Uterus (tissue), 4 donors: ENCODE data around the gene DNASE1. TPM values are rescaled to one million over a fixed set of nuclear protein-coding genes. Genes with fewer than 3 reads are reported as not detected.
A peak's percentile ranks its signal among the peaks of the same experiment; 100 is the strongest.

ENCODE experiments used
- DNase-seq, 2 donors: peaks; one replicate each; pipeline ENCODE4 v3.0.0-alpha.2; 2019 to 2020
- H3K27ac ChIP-seq, 2 donors: fragments of 200-600 bp; sonication (generic); 1 replicate in 1 of 2; 2 replicates in 1 of 2; pipeline ENCODE4 v1.5.1; 2016 to 2018
- H3K27me3 ChIP-seq, 2 donors: fragments of 200-600 bp; sonication (generic); one replicate each; pipeline ENCODE4 v1.5.1; 2018 to 2019; ENCODE audit warnings: control low read depth in 1 of 2
- H3K36me3 ChIP-seq, 2 donors: fragments of 200-600 bp; sonication (generic); one replicate each; pipeline ENCODE4 v1.5.1; 2019; ENCODE audit warnings: control low read depth in 1 of 2
- H3K4me1 ChIP-seq, 2 donors: fragments of 200-600 bp; sonication (generic); one replicate each; pipeline ENCODE4 v1.5.1; 2018 to 2019; ENCODE audit warnings: control low read depth in 1 of 2
- H3K4me3 ChIP-seq, 2 donors: fragments of 200-600 bp; sonication (generic); 1 replicate in 1 of 2; 2 replicates in 1 of 2; pipeline ENCODE4 v1.5.1; 2018 to 2019; ENCODE audit warnings: mild to moderate bottlenecking in 1 of 2
- H3K9me3 ChIP-seq, 2 donors: fragments of 200-600 bp; sonication (generic); one replicate each; pipeline ENCODE4 v1.5.1; 2019; ENCODE audit warnings: control low read depth in 1 of 2
- POLR2A ChIP-seq, 2 donors: fragments of 450-650 bp; IDR thresholded peaks; one replicate each; pipeline ENCODE4 v1.6.1; 2016; ENCODE audit warnings: antibody characterized with exemption in 2 of 2, mild to moderate bottlenecking in 1 of 2, moderate library complexity in 1 of 2
- intact Hi-C: fragments of 100-400 bp; cut with DNase I; formaldehyde crosslinking; loops from one replicate; pipeline ENCODE4 v1.15.1; 2023; ENCODE audit warnings: low total_unique reads
- total RNA-seq, 4 donors: library from RNA; depleted of rRNA in 3 of 4; stranded (reverse); fragments of >200 nt in 3 of 4; gene quantifications; one replicate each; pipeline versions ENCODE4 v1.1.0 to v1.2.4, GENCODE V29; 2014 to 2023
- TF ChIP-seq, protein P1 (sequence below), 4 experiments: fragments of 200-600 bp in 2 of 4; fragments of 450-650 bp in 2 of 4; sonication (generic) in 2 of 4; IDR thresholded peaks; one replicate each; pipeline ENCODE4 v1.5.1; 2016 to 2019; ENCODE audit warnings: antibody characterized with exemption in 4 of 4, mild to moderate bottlenecking in 2 of 4, moderate library complexity in 1 of 4
- donor health status: DM: yes; HTN: yes; CAD: no.

DNASE1 gene
- total RNA-seq, 4 donors from 2014 or later: 3.2 to 34.3 (median 13.8) TPM

DNA sequence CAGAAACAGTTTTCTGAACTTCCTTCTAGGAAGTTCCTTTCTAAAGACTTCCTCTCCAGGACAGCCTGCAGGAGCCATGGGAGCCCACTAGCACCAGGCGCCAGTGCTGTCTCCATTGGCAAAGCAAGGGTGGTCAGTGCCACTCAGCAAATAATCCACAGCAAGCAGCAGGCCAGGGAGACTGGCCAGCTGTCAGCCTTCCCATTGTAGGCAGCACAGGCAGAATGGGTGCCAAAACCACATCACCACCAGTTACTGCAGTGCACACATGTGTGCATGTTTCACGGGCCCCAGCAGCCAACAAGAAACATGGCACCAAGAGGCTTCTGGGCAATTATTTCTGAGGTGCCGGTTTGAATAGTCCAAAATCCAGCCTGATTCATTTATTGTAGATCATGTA is 26.7 kb downstream of the DNASE1 start:
- intact Hi-C loops: no loop called here
- Histone ChIP-seq H3K4me1 (no peaks in the 10 kb centered on the region), H3K27ac (no peak overlapping the region), H3K27me3 (no peaks in the 10 kb centered on the region), H3K4me3 (no peak overlapping the region), H3K36me3 (no peaks in the 10 kb centered on the region), H3K9me3 (no peaks in the 10 kb centered on the region)
- no peak for DNase-seq
- no peak for TF ChIP-seq POLR2A (IDR thresholded peaks at IDR 0.05)
- TF ChIP-seq, protein P1, sequence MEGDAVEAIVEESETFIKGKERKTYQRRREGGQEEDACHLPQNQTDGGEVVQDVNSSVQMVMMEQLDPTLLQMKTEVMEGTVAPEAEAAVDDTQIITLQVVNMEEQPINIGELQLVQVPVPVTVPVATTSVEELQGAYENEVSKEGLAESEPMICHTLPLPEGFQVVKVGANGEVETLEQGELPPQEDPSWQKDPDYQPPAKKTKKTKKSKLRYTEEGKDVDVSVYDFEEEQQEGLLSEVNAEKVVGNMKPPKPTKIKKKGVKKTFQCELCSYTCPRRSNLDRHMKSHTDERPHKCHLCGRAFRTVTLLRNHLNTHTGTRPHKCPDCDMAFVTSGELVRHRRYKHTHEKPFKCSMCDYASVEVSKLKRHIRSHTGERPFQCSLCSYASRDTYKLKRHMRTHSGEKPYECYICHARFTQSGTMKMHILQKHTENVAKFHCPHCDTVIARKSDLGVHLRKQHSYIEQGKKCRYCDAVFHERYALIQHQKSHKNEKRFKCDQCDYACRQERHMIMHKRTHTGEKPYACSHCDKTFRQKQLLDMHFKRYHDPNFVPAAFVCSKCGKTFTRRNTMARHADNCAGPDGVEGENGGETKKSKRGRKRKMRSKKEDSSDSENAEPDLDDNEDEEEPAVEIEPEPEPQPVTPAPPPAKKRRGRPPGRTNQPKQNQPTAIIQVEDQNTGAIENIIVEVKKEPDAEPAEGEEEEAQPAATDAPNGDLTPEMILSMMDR (IDR thresholded peaks at IDR 0.05): no peak

DNA sequence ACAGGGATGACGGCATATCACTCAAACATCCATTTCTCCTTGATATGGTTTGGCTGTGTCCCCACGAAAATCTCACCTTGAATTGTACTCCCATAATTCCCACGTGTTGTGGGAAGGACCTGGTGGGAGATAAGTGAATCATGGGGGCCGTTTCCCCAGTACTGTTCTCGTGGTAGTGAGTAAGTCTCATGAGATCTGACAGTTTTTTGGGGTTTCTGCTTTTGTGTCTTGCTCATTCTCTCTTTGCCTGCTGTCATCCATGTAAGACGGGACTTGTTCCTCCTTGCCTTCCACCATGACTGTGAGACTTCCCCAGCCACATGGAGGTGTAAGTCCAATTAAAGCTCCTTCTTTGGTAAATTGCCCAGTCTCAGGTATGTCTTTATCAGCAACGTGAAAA is 32.5 kb downstream of the DNASE1 start:
- Histone ChIP-seq H3K27me3 (no peaks in the 10 kb centered on the region), H3K4me1 (no peaks in the 10 kb centered on the region), H3K9me3 (no peaks in the 10 kb centered on the region), H3K36me3 (no peaks in the 10 kb centered on the region), H3K27ac (no peak overlapping the region), H3K4me3 (no peak overlapping the region)
- intact Hi-C loops: no loop called here
- TF ChIP-seq POLR2A (IDR thresholded peaks at IDR 0.05): no peak
- TF ChIP-seq, protein P1 (IDR thresholded peaks at IDR 0.05): no peak
- DNase-seq: no peak

DNA sequence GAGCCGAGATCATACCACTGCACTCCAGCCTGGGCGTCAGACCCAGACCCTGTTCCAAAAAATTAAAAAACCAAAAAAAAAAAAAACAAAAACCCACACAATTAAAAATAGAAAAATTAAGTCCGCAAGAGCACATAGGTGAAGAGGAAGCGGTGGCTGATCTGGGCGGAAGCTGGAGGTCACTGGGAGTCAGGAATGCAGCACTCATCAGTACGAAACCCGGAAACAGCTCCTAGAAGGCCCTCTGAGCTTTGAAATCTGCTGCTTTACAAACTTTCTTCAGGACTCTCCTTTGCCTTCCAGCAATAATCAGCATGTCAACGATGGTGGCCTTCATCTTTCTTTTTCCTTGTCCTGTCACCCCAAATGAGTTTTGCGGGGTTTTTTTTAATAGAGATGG is 33.3 kb downstream of the DNASE1 start:
- no peak for TF ChIP-seq POLR2A (IDR thresholded peaks at IDR 0.05)
- TF ChIP-seq, protein P1 (IDR thresholded peaks at IDR 0.05): no peak
- intact Hi-C loops: no loop called here
- no peak overlapping the region for H3K27ac ChIP-seq
- no peaks in the 10 kb centered on the region for H3K9me3 ChIP-seq
- no peaks in the 10 kb centered on the region for H3K36me3 ChIP-seq
- no peaks in the 10 kb centered on the region for H3K4me1 ChIP-seq
- H3K27me3 ChIP-seq: no peaks in the 10 kb centered on the region
- no peak overlapping the region for H3K4me3 ChIP-seq
- DNase-seq: no peak

DNA sequence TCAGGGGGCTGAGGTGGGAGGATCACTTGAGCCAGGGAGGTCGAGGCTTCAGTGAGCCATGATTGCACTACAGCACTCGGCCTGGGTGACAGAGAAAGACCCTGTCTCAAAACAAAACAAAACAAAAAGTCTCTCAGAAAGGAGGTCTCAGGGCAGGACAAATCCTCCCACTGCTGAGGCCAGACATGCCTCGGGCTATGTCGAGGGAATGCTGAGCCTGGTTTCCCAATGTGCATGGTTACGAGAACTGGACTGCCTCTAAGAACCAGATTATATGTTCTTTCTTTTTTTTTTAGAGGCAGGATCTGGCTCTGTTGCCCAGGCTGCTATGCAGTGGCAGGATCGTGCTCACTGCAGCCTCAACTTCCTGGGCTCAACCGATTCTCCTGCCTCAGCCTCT is 35.2 kb downstream of the DNASE1 start:
- intact Hi-C loops: loop anchor here (10.0 kb wide), 1 partner anchor 185 kb away; no protein-coding TSS in a partner anchor
- H3K27me3 ChIP-seq: no peaks in the 10 kb centered on the region
- no peaks in the 10 kb centered on the region for H3K4me1 ChIP-seq
- no peak for TF ChIP-seq POLR2A (IDR thresholded peaks at IDR 0.05)
- TF ChIP-seq, protein P1 (IDR thresholded peaks at IDR 0.05): no peak
- DNase-seq: no peak
- H3K36me3 ChIP-seq: no peaks in the 10 kb centered on the region
- no peaks in the 10 kb centered on the region for H3K9me3 ChIP-seq
- no peak overlapping the region for H3K4me3 ChIP-seq
- H3K27ac ChIP-seq: peak overlapping the region; percentile 71 to 77

DNA sequence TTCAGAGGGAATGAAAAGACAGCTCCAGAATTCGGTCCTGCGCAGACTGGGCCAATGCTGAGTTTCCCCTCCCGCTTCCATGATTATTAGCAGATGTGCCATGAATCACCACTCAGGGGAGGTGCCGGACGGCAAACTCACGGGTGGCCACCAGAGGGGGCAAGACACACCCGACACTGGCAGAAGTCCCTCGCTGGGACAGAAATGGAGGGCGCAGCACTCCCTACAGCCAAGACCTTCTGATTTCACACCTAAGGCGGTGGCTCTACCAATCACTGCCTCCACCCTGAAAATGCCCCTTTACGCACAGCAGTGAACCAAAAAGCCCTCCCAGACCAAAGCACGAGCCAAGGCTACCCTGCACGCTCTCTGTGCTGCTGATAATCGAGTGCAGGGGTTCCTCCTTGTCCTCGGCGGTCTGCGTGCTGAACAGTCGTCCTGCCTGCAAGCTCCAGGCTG is 36.0 kb downstream of the DNASE1 start:
- Histone ChIP-seq H3K27me3 (no peaks in the 10 kb centered on the region), H3K9me3 (no peaks in the 10 kb centered on the region), H3K4me3 (peak overlapping the region; percentile 26 to 28), H3K36me3 (no peaks in the 10 kb centered on the region), H3K4me1 (no peaks in the 10 kb centered on the region), H3K27ac (peak overlapping the region; percentile 71 to 77)
- peak; percentile 94 to 96 for DNase-seq
- intact Hi-C loops: loop anchor here (10.0 kb wide), 1 partner anchor 184 kb away; no protein-coding TSS in a partner anchor
- TF ChIP-seq, protein P1 (IDR thresholded peaks at IDR 0.05): peak; percentile 89 to 97 (median 94)
- TF ChIP-seq POLR2A (IDR thresholded peaks at IDR 0.05): peak in 1 of 2 donors; percentile 10
